ENCODE results near the gene MMEL1.

DNA sequence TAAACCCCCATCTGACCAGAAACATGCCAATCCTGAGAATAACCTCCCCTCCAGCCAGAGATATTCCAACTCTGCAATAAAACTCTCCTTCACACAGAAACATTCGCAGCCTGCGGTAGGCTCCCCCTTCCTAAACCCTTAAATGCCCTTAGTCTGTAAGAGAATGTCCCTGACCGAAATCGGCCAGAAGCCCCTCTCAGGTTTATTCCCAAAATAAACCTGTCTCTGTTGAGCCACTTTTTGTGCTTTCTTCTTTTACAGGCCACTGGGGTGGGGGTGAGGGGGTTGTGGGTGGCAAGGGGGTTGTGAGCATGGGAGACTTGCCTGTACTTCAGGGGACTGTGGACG, 41.6 kb downstream of the MMEL1 start:
- TF ChIP-seq, protein P1, sequence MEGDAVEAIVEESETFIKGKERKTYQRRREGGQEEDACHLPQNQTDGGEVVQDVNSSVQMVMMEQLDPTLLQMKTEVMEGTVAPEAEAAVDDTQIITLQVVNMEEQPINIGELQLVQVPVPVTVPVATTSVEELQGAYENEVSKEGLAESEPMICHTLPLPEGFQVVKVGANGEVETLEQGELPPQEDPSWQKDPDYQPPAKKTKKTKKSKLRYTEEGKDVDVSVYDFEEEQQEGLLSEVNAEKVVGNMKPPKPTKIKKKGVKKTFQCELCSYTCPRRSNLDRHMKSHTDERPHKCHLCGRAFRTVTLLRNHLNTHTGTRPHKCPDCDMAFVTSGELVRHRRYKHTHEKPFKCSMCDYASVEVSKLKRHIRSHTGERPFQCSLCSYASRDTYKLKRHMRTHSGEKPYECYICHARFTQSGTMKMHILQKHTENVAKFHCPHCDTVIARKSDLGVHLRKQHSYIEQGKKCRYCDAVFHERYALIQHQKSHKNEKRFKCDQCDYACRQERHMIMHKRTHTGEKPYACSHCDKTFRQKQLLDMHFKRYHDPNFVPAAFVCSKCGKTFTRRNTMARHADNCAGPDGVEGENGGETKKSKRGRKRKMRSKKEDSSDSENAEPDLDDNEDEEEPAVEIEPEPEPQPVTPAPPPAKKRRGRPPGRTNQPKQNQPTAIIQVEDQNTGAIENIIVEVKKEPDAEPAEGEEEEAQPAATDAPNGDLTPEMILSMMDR (IDR thresholded peaks at IDR 0.05), result no peak
- TF ChIP-seq POLR2A (IDR thresholded peaks at IDR 0.05) (no peak), POLR2AphosphoS5 (IDR thresholded peaks at IDR 0.05) (no peak)

All from prostate gland (tissue), 2 donors.